ENCODE results near the gene ROBO1. TPM values are rescaled to one million over a fixed set of nuclear protein-coding genes. Genes with fewer than 3 reads are reported as not detected.
"Not testable (repeated sequence)": the region's sequence is repeated elsewhere in the genome, so short reads cannot be mapped to it uniquely, and the experiment has no call there.

Gene ROBO1
- total RNA-seq, 1 donor from 2014 or later = 31.7 TPM

GRCh38 chr3:79358327-79358726, 409.5 kb downstream of the ROBO1 start:
- intact Hi-C loops (cut with DNase I) = no loop called here
- DNase-seq (ENCODE audit: low spot score) (no peak), ATAC-seq (no peak)

- intact Hi-C loops (cut with DNase I) = no loop called here
- ATAC-seq (no peak), DNase-seq (ENCODE audit: low spot score) (no peak)
These were observed 413.6 kb downstream of the ROBO1 start for GRCh38 chr3:79354179-79354688.

- DNase-seq (ENCODE audit: low spot score) (no peak), ATAC-seq (no peak)
- intact Hi-C loops (cut with DNase I) = no loop called here
These were observed 416.1 kb downstream of the ROBO1 start for GRCh38 chr3:79351699-79352098.

GRCh38 chr3:79344876-79345871, 422.6 kb downstream of the ROBO1 start:
- DNase-seq (ENCODE audit: low spot score) (no peak), ATAC-seq (no peak)
- intact Hi-C loops (cut with DNase I) = no loop called here

- no peak for DNase-seq (ENCODE audit: low spot score)
- intact Hi-C loops (cut with DNase I) = no loop called here
- no peak for ATAC-seq
These were observed 425.8 kb downstream of the ROBO1 start for GRCh38 chr3:79341961-79342360.

GRCh38 chr3:79339846-79340245, 428.0 kb downstream of the ROBO1 start:
- intact Hi-C loops (cut with DNase I) = no loop called here
- DNase-seq (ENCODE audit: low spot score) (no peak), ATAC-seq (no peak)

GRCh38 chr3:79337798-79338197, 430.0 kb downstream of the ROBO1 start:
- ATAC-seq = no peak
- no peak for DNase-seq (ENCODE audit: low spot score)
- intact Hi-C loops (cut with DNase I) = no loop called here

- DNase-seq (ENCODE audit: low spot score) (no peak), ATAC-seq (no peak)
- intact Hi-C loops (cut with DNase I) = no loop called here
These were observed 438.6 kb downstream of the ROBO1 start for GRCh38 chr3:79329154-79329553.

GRCh38 chr3:79326642-79327041, 441.2 kb downstream of the ROBO1 start:
- ATAC-seq (no peak), DNase-seq (ENCODE audit: low spot score) (no peak)
- intact Hi-C loops (cut with DNase I) = no loop called here

- DNase-seq (ENCODE audit: low spot score); ATAC-seq; intact Hi-C loops (cut with DNase I): not testable (repeated sequence)
These were observed 441.9 kb downstream of the ROBO1 start for GRCh38 chr3:79325833-79326383.

GRCh38 chr3:79317551-79318518, 450.0 kb downstream of the ROBO1 start:
- no peak for ATAC-seq
- intact Hi-C loops (cut with DNase I) = no loop called here
- DNase-seq (ENCODE audit: low spot score) = no peak

- intact Hi-C loops (cut with DNase I) = no loop called here
- DNase-seq (ENCODE audit: low spot score) (no peak), ATAC-seq (no peak)
These were observed 452.8 kb downstream of the ROBO1 start for GRCh38 chr3:79314962-79315361.

- intact Hi-C loops (cut with DNase I) = no loop called here
- no peak for ATAC-seq
- DNase-seq (ENCODE audit: low spot score) = no peak
These were observed 453.3 kb downstream of the ROBO1 start for GRCh38 chr3:79314544-79314943.

- intact Hi-C loops (cut with DNase I) = no loop called here
- ATAC-seq (no peak), DNase-seq (ENCODE audit: low spot score) (no peak)
These were observed 457.8 kb downstream of the ROBO1 start for GRCh38 chr3:79310016-79310415.

- intact Hi-C loops (cut with DNase I) = no loop called here
These were observed 460.7 kb downstream of the ROBO1 start for GRCh38 chr3:79306934-79307570.

GRCh38 chr3:79299949-79300635, 467.7 kb downstream of the ROBO1 start:
- intact Hi-C loops (cut with DNase I); DNase-seq (ENCODE audit: low spot score); ATAC-seq: not testable (repeated sequence)

More at GRCh38 chr3:79306934-79307570, 460.7 kb downstream of the ROBO1 start:
- DNase-seq (ENCODE audit: low spot score) = no peak
- no peak for ATAC-seq

- no peak for DNase-seq (ENCODE audit: low spot score)
- no peak for ATAC-seq
- intact Hi-C loops (cut with DNase I) = no loop called here
These were observed 470.4 kb downstream of the ROBO1 start for GRCh38 chr3:79297245-79297960.

Measured in sciatic nerve (tissue), 2 donors.